Measurements from ENCODE around the gene ACVR2A. TPM values are rescaled to one million over a fixed set of nuclear protein-coding genes. Genes with fewer than 3 reads are reported as not detected.

The ACVR2A gene
- total and polyA plus RNA-seq, 2 donors (not counting 1 experiment from before 2014, with no cell fraction given) = 0.91 to 2.0 TPM

GRCh38 chr2:147909178-147909577, 64.3 kb downstream of the ACVR2A start:
- CTCF ChIA-PET = interaction anchor here (0.5 to 5.5 kb wide), 7 partner anchors 12 to 1442 kb away, joined by 3 to 150 read pairs (median 4); no protein-coding TSS in a partner anchor
- no peak for ATAC-seq (ENCODE audit: low read depth)
- intact Hi-C loops (cut with micrococcal nuclease) = no loop called here
- Histone ChIP-seq H3K27ac (ENCODE audit: low read length in 2 of 2) (no peak overlapping the region), H3K4me1 (ENCODE audit: control insufficient read depth in 2 of 2, insufficient read depth in 2 of 2, low read length in 2 of 2) (no peaks in the 10 kb centered on the region), H3K4me3 (ENCODE audit: control extremely low read depth in 1 of 5, extremely low read depth in 1 of 5, insufficient read depth in 1 of 5, low read depth in 2 of 5, low read length in 4 of 5) (no peak overlapping the region), H3K36me3 (replicated peaks in 1 of 2; ENCODE audit: control extremely low read depth in 1 of 2, control insufficient read depth in 1 of 2, extremely low read depth in 1 of 2, insufficient read depth in 2 of 2, low read length in 1 of 2) (no peaks in the 10 kb centered on the region), H3K4me2 (replicated peaks; ENCODE audit: low read depth, low read length, poor library complexity, severe bottlenecking) (no peak overlapping the region), H3K27me3 (replicated peaks in 1 of 4; ENCODE audit: control extremely low read depth in 1 of 4, control insufficient read depth in 3 of 4, insufficient read depth in 4 of 4, low read length in 3 of 4) (no peaks in the 10 kb centered on the region), H3K9me3 (ENCODE audit: control extremely low read depth in 1 of 3, control insufficient read depth in 2 of 3, insufficient read depth in 1 of 3, low read length in 2 of 3) (no peaks in the 10 kb centered on the region), H4K20me1 (ENCODE audit: control insufficient read depth, insufficient read depth, low read length, poor library complexity, severe bottlenecking) (no peaks in the 10 kb centered on the region), H3K9ac (ENCODE audit: low read length) (no peak overlapping the region), H3K79me2 (ENCODE audit: control insufficient read depth, insufficient read depth, low read length) (no peaks in the 10 kb centered on the region), H2AFZ (ENCODE audit: insufficient read depth, low read depth, low read length, poor library complexity, severe bottlenecking) (no peak overlapping the region)
- Mint-ChIP-seq H3K9me3 (ENCODE audit: insufficient read depth) (no peaks in the 10 kb centered on the region), H3K4me3 (no peak overlapping the region), H3K4me1 (no peaks in the 10 kb centered on the region), H3K27me3 (no peaks in the 10 kb centered on the region), H3K27ac (no peak overlapping the region)
- no peak for TF ChIP-seq EZH2 (IDR thresholded peaks at IDR 0.05; ENCODE audit: borderline replicate concordance, insufficient read depth, low read depth, low read length, poor library complexity, severe bottlenecking)
- no peak for TF ChIP-seq CTCF (IDR thresholded peaks at IDR 0.05)
- no peak for DNase-seq
- WGBS (ENCODE audit: insufficient coverage) = no CpG with 5 or more reads among the region's 2 CpGs
- POLR2A ChIA-PET = no interaction called here

GRCh38 chr2:147910990-147911473, 66.2 kb downstream of the ACVR2A start:
- intact Hi-C loops (cut with micrococcal nuclease) = loop anchor here (1.0 kb wide), 1 partner anchor 870 kb away; no protein-coding TSS in a partner anchor
- CTCF ChIA-PET = interaction anchor here (0.5 to 5.5 kb wide), 15 partner anchors 9 to 1177 kb away, joined by 3 to 150 read pairs (median 4); partner anchors contain the start of gene ACVR2A
- Mint-ChIP-seq H3K4me3 (no peak overlapping the region), H3K27me3 (no peaks in the 10 kb centered on the region), H3K4me1 (no peaks in the 10 kb centered on the region), H3K9me3 (ENCODE audit: insufficient read depth) (no peaks in the 10 kb centered on the region), H3K27ac (no peak overlapping the region)
- Histone ChIP-seq H3K27me3 (replicated peaks in 1 of 4; ENCODE audit: control extremely low read depth in 1 of 4, control insufficient read depth in 3 of 4, insufficient read depth in 4 of 4, low read length in 3 of 4) (no peaks in the 10 kb centered on the region), H3K4me2 (replicated peaks; ENCODE audit: low read depth, low read length, poor library complexity, severe bottlenecking) (no peak overlapping the region), H2AFZ (ENCODE audit: insufficient read depth, low read depth, low read length, poor library complexity, severe bottlenecking) (no peak overlapping the region), H3K4me1 (ENCODE audit: control insufficient read depth in 2 of 2, insufficient read depth in 2 of 2, low read length in 2 of 2) (no peaks in the 10 kb centered on the region), H3K27ac (ENCODE audit: low read length in 2 of 2) (no peak overlapping the region), H4K20me1 (ENCODE audit: control insufficient read depth, insufficient read depth, low read length, poor library complexity, severe bottlenecking) (no peaks in the 10 kb centered on the region), H3K4me3 (ENCODE audit: control extremely low read depth in 1 of 5, extremely low read depth in 1 of 5, insufficient read depth in 1 of 5, low read depth in 2 of 5, low read length in 4 of 5) (no peak overlapping the region), H3K36me3 (replicated peaks in 1 of 2; ENCODE audit: control extremely low read depth in 1 of 2, control insufficient read depth in 1 of 2, extremely low read depth in 1 of 2, insufficient read depth in 2 of 2, low read length in 1 of 2) (no peaks in the 10 kb centered on the region), H3K9me3 (ENCODE audit: control extremely low read depth in 1 of 3, control insufficient read depth in 2 of 3, insufficient read depth in 1 of 3, low read length in 2 of 3) (no peaks in the 10 kb centered on the region), H3K79me2 (ENCODE audit: control insufficient read depth, insufficient read depth, low read length) (no peaks in the 10 kb centered on the region), H3K9ac (ENCODE audit: low read length) (no peak overlapping the region)
- peak; percentile 96 for TF ChIP-seq CTCF (IDR thresholded peaks at IDR 0.05)
- TF ChIP-seq EZH2 (IDR thresholded peaks at IDR 0.05; ENCODE audit: borderline replicate concordance, insufficient read depth, low read depth, low read length, poor library complexity, severe bottlenecking) = no peak
- DNase-seq (peak; percentile 63), ATAC-seq (ENCODE audit: low read depth) (no peak)
- no CpG with 5 or more reads among the region's 2 CpGs for WGBS (ENCODE audit: insufficient coverage)
- POLR2A ChIA-PET = no interaction called here
